ENCODE results near the gene ANO8. TPM values are rescaled to one million over a fixed set of nuclear protein-coding genes. Genes with fewer than 3 reads are reported as not detected.

Gene ANO8, protein sequence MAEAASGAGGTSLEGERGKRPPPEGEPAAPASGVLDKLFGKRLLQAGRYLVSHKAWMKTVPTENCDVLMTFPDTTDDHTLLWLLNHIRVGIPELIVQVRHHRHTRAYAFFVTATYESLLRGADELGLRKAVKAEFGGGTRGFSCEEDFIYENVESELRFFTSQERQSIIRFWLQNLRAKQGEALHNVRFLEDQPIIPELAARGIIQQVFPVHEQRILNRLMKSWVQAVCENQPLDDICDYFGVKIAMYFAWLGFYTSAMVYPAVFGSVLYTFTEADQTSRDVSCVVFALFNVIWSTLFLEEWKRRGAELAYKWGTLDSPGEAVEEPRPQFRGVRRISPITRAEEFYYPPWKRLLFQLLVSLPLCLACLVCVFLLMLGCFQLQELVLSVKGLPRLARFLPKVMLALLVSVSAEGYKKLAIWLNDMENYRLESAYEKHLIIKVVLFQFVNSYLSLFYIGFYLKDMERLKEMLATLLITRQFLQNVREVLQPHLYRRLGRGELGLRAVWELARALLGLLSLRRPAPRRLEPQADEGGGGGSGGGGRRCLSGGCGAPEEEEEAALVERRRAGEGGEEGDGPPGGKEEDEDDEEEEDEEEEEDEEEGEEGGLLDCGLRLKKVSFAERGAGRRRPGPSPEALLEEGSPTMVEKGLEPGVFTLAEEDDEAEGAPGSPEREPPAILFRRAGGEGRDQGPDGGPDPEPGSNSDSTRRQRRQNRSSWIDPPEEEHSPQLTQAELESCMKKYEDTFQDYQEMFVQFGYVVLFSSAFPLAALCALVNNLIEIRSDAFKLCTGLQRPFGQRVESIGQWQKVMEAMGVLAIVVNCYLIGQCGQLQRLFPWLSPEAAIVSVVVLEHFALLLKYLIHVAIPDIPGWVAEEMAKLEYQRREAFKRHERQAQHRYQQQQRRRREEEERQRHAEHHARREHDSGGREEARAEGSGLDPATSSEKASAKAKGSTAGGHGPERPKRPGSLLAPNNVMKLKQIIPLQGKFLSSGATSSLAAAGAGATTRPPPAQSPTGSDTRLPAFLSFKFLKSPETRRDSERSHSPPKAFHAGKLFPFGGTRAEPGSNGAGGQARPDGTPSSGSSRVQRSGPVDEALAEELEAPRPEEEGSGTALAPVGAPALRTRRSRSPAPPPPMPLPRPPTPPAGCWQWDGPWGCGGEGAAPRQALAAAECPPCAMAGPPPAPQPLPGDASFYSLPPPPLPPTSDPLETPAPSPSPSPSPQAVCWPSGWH
- 3.2 and 4.3 TPM in 2 replicates for total RNA-seq

DNA sequence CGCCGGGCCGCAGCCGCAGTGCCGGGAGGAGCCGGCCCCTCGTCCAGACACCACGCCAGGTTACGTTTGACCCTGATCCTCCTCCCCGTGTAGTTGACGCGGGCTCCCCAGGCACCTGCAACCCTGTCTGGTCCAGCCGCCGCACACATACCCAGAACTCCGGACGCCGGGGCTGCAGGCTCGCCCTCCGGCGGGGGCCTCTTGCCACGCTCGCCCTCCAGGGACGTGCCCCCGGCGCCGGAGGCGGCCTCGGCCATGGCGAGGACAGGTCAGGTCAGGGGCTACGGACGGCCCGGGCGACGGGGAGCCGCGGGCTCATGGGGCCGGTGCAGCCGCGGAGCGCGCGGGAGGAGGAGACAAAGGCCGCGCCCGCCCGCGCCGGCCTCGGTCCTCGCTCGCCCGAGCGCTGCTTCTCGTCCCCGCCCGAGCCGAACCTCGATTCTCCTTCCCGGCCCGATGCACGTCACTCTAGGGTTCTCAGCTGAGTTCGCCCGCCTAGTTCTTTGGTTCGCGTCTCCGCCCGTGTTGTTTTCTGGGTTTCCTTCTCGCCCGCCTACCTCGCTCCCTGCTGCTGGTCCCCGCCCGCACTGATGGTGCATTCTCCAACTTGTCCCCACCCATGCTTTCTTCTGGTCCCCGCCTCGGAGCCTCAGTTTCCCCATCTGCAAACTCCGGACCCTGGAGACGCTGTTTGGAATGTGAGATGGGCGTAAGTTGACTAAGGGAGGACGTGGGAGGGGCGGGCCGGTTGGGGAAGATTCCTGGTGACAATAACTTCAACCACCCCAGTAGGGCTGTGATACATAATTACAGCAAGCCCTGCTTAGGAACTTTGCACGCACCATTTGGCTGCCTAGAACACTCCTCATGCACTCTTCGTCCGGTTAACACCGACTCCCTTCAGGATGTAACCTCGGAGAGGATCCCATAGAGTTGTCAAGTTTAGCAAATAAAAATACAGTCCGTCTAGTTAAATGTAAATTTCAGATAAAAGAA, at the start of gene ANO8:
TSS of gene ANO8 (minus strand) at position 442 of the 996 bp plus-strand sequence. CDS start at position 257, 185 bp downstream.

DNA sequence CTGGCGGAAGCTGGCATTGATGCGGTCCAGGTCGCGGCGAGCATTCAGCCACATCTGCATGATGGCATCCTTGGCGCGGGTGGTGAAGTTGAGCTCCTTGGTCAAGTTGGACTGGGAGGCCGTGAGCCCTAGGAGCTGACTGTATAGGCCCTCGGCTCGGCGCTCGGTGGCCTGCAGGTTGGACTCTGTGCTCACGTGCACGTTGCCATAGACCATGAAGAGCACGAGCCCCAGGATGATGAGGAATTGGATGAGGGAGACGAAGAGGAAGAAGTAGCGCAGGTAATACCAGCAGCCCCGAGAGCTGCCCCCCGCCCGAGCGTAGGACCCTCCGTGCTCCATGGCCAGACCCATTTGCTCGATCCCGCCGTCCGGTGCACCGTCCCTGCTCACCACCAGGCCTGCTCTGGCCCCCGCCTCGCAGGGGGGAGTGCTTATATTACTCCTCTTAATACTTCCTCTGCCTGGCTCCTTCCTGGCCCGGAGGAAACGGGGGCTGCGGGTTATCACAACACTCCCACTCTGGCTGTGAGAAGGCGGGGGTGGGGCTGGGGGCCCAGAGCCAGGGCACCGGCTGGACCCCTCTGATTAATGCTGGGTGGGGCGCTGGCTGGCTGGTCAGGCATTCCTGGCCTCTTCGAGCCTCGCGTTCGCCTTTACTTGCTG, 42.4 kb upstream of the ANO8 start, which contains the start of gene PLVAP:
TSS of gene PLVAP (minus strand) at position 408 of the 666 bp plus-strand sequence. CDS start at position 354, 54 bp downstream.

DNA sequence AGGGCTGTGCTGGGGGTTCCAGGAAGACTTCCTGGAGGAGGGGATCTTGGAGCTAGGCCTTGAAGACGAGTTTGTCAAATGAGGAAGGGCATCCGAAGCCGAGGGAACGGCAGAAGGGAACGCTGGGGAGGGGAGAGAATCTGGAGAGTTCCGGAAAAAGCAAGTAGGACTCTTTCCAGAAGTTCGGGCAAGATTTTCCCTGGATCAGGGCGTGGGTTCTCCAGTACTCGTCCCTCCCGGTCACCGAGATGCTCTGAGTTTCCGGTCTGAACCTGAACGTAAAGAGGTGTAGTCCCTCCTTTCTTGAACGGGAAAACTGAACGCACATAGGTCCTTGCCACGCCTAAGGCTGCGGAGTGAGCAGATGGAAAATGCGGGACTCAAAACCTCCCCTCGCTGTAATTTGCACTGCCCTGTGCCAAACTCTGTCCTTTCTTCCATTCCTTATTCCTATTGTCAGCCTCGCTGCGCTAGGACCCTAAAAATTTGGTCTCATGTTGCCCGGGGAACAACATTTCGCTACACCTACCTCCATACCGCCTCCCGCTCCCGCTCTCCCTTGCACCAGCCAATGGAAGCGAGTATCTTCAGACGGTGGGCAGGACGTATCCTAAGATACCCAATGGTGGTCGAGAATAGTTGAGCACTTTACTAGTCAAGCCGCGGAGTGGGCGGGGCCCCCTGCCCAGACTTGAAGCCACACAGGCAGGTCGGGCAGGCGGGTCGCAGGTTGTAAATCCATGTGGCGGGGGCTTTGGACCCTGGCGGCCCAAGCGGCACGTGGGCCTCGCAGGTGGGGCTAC, 2.4 kb upstream of the ANO8 start, which contains the start of gene GTPBP3:
TSS of gene GTPBP3 (plus strand) at position 682 of the 803 bp plus-strand sequence. CDS start at position 741, 59 bp downstream.

DNA sequence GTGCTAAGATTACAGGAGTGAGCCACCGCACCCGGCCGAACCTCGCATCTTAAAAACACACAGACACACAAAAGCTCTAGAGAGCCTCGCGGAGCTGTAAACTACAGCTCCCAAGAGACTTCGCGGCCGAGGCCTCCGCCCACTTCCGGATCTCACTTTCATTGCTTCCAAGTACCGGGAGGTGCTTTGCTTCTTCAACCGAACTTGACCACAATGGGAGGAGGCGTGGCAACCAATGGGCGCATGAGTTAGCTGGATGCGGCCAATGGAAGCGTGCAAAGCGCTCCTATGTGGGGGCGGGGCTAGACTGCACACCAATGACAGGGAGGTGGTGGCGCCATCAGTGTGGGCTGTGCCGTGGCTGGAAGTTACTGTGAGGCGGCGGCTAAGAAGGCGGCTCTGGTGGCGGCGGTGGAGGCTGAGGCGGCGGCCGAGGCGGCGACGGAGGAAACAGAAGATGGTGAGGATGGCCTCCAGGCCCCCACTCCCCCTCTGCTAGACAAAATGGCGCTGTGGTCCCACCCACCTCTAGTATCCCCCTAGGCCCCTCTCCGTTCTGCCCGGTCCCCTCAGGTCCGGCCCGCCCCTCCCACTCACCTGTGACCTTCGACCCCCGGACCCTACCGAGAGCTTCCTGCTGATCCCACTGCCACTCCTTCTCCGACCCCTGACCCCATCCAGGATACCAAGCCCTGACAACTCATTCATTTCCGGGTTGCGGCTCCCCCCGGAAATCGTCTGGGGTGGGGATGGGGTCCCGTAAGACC, 25.3 kb downstream of the ANO8 start, which contains the start of gene DDA1:
TSS of gene DDA1 (plus strand) at position 366 of the 767 bp plus-strand sequence. CDS start at position 458, 92 bp downstream.

DNA sequence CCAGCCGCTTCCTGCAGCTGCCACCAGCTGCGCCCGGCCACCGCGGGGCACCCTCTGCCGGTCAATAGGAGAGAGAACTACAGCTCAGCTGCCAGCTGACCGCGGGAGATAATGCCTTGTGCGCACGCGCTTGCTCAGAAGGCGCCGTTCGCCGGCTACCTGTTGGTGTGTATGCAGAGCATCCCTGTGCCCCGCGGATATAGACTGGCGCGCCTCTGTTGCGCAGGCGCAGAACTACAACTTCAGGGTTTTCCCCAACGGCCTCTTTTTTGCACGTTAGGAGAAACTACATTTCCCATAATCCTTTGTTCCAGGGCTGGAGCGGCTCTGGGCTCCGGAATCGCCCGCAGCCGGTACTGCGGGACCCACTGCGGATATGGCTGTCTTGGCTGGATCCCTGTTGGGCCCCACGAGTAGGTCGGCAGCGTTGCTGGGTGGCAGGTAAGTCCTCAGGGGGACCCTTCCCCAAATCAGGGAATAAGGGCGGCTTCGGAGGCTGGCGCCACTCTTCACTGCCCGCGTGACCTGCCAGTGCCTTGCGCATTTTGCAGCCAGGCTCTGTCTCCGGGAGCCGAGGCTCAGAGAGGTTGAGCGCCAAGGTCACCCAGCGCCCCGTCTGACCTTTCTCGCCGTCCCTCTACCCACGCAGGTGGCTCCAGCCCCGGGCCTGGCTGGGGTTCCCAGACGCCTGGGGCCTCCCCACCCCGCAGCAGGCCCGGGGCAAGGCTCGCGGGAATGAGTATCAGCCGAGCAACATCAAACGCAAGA, 29.0 kb downstream of the ANO8 start, which contains the start of gene MRPL34:
TSS of gene MRPL34 (plus strand) at position 356 of the 768 bp plus-strand sequence. CDS start at position 377, 21 bp downstream.

DNA sequence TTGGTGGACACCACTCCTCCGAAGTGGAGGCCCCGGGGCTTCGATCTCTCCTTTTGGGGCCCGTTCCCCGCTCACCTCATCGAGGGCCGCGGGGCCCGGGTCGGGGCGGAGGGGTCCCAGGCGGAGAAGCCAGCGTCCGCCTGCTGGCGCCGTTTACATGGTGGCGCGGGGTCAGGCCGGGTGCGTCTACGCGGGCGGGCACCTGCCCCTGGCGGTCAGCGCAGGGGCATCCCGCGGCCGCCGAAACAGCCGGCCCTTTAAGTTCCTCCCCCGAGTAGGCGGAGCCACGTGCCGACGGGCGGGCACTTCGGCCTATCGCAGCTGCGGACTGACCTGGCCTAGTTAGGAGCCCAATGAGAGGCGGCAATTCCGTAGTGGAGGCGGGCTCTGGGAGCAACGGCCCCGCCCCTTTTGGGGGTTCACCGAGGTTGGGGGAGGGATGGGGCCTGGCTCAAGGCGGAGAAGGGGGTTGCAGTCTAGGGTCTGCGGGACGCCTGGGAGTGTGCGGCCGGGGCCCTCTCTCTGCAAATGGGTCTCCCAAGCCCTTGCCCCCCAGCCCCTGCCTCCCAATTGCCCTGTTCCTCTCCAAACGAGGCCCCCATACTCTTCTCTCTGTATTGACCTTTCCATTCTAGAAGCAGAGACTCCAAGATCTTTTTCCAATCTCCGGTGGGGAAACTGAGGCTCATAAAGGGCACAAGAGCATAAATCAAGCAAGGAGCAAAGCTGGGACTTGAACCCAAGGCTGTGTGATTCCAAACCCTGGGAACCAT, 31.3 kb downstream of the ANO8 start, which contains the start of gene ABHD8:
TSS of gene ABHD8 (minus strand) at position 259 of the 773 bp plus-strand sequence. CDS start 1,809 bp downstream, outside the sequence.

DNA sequence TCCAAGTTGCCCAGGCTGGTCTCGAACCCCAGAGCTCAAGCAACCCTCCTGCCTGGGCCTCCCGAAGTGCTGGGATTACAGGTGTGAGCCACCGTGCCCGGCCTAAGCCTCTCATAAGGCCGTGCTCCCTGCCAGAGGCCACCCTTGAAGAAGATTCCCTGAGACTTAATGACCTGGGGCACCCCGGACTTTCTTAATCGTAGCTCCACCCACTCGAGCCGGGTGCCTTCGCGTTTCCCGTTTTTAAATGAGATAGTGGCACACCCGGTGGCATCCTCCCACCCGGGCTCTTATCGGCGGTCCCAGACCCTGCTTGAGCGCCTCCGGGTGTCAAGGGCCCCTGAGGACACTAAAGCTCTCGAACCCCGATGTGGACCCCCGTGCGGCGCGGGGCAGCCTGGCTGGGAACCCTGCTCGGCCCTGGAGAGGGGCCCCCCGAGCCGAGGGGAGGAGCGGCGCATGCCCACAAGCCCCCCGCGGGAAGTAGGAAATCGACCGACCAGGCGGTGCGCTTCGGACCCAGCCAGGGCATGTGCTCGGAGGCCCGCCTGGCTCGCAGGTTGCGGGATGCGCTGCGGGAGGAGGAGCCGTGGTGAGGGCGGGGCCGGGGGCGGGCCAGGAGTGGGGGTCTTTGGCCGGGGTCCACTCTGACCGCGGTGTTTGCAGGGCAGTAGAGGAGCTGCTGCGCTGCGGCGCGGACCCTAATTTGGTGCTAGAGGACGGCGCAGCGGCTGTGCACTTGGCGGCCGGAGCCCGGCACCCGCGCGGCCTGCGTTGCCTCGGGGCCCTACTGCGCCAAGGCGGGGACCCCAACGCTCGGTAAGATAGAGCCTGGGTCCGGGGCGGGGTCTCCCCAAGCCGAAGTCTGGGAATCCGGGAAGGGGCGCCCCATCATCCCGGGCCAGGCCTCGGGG, 53.0 kb downstream of the ANO8 start, which contains the start of gene ANKLE1:
TSS of gene ANKLE1 (plus strand) at position 511 of the 914 bp plus-strand sequence. CDS start at position 531, 20 bp downstream.

Other genes with a start within 250 kb of the ANO8 start
- 10.5 and 18.6 TPM in 2 replicates for gene USE1, start 119.5 kb downstream of the ANO8 start, total RNA-seq
- gene OCEL1, start 108.6 kb downstream of the ANO8 start, total RNA-seq: 5.5 and 5.9 TPM in 2 replicates
- 20.1 and 36.8 TPM in 2 replicates for gene NR2F6, start 88.9 kb downstream of the ANO8 start, total RNA-seq
- gene USHBP1, start 70.1 kb downstream of the ANO8 start, total RNA-seq: 7.0 and 15.1 TPM in 2 replicates
- 89.1 and 89.2 TPM in 2 replicates for gene BABAM1, start 67.4 kb downstream of the ANO8 start, total RNA-seq
- 1.5 and 1.6 TPM in 2 replicates for gene ANKLE1, start 53.0 kb downstream of the ANO8 start, total RNA-seq
- 6.3 and 9.0 TPM in 2 replicates for gene ABHD8, start 31.4 kb downstream of the ANO8 start, total RNA-seq
- gene MRPL34, start 29.0 kb downstream of the ANO8 start, total RNA-seq: 40.0 and 48.0 TPM in 2 replicates
- 26.6 and 27.0 TPM in 2 replicates for gene DDA1, start 25.3 kb downstream of the ANO8 start, total RNA-seq
- gene GTPBP3, start 2.7 kb upstream of the ANO8 start, total RNA-seq: 13.0 and 20.0 TPM in 2 replicates
- 2.5 and 3.6 TPM in 2 replicates for gene PLVAP, start 42.5 kb upstream of the ANO8 start, total RNA-seq
- gene CCDC194, start 59.3 kb upstream of the ANO8 start, total RNA-seq: 0.13 and 0.50 TPM in 2 replicates
- 35.6 and 46.1 TPM in 2 replicates for gene BST2, start 70.8 kb upstream of the ANO8 start, total RNA-seq
- gene MVB12A, start 85.2 kb upstream of the ANO8 start, total RNA-seq: 29.5 and 40.0 TPM in 2 replicates
- not detected in 2 replicates for gene TMEM221, start 113.8 kb upstream of the ANO8 start, total RNA-seq
- gene NXNL1, start 126.1 kb upstream of the ANO8 start, total RNA-seq: not detected in 2 replicates
- 9.3 TPM in 2 replicates for gene SLC27A1, start 135.7 kb upstream of the ANO8 start, total RNA-seq
- 45.3 and 53.1 TPM in 2 replicates for gene PGLS, start 176.8 kb upstream of the ANO8 start, total RNA-seq
- gene COLGALT1, start 220.8 kb upstream of the ANO8 start, total RNA-seq: 70.7 and 83.5 TPM in 2 replicates

Data from thoracic aorta endothelial cell (primary cell).